Heart right ventricle (tissue), 16 donors: Measurements from ENCODE around the gene CMSS1. TPM values are rescaled to one million over a fixed set of nuclear protein-coding genes. Genes with fewer than 3 reads are reported as not detected.
A peak's percentile ranks its signal among the peaks of the same experiment; 100 is the strongest.

Source experiments
- ATAC-seq, 8 donors: fragments of 200-7000 bp; cut with Tn5 transposase; one replicate each; pipeline ENCODE4 v1.9.1; 2020; ENCODE audit warnings: mild to moderate bottlenecking in 8 of 8, moderate library complexity in 8 of 8, moderate number of reproducible peaks in 1 of 8
- DNase-seq, 2 donors: peaks; one replicate each; pipeline ENCODE4 v3.0.0-alpha.2; 2020
- H3K27ac ChIP-seq, 10 donors: fragments of 200-600 bp; sonication (generic) in 2 of 10; one replicate each; pipeline versions ENCODE4 v1.5.0 to v1.8.0; 2020 to 2022; ENCODE audit warnings: mild to moderate bottlenecking in 3 of 10
- H3K27me3 ChIP-seq, 7 donors: fragments of 200-600 bp; one replicate each; pipeline ENCODE4 v1.8.0; 2021 to 2022; ENCODE audit warnings: mild to moderate bottlenecking in 2 of 7
- H3K36me3 ChIP-seq, 9 donors: fragments of 200-600 bp; sonication (generic) in 1 of 9; one replicate each; pipeline versions ENCODE4 v1.5.0 to v1.8.0; 2020 to 2022; ENCODE audit warnings: mild to moderate bottlenecking in 2 of 9
- H3K4me1 ChIP-seq, 9 donors: fragments of 200-600 bp; sonication (generic) in 1 of 9; one replicate each; pipeline versions ENCODE4 v1.5.0 to v1.8.0; 2020 to 2022; ENCODE audit warnings: mild to moderate bottlenecking in 4 of 9
- H3K4me3 ChIP-seq, 10 donors: fragments of 200-600 bp; sonication (generic) in 2 of 10; one replicate each; pipeline versions ENCODE4 v1.5.0 to v1.8.0; 2020 to 2022; ENCODE audit warnings: mild to moderate bottlenecking in 7 of 10, moderate library complexity in 2 of 10
- H3K9me3 ChIP-seq, 11 donors: fragments of 200-600 bp in 10 of 11; sonication (generic) in 2 of 11; one replicate each; pipeline versions ENCODE4 v1.5.0 to v1.8.0; 2013 to 2022; ENCODE audit warnings: mild to moderate bottlenecking in 2 of 11, control low read depth in 1 of 11, moderate library complexity in 1 of 11
- WGBS, 2 donors: extraction: QIAGEN DNeasy Blood & Tissue Kit; methylation state at CpG; one replicate each; pipeline ENCODE4 v1.1.7; 2013; ENCODE audit warnings: inconsistent platforms in 1 of 2; 5-methylcytosine and 5-hydroxymethylcytosine counted together
- intact Hi-C, 10 donors: fragments of 100-400 bp; cut with DNase I; formaldehyde crosslinking; loops; one replicate each; pipeline versions ENCODE4 v1.11.1 to v1.14.2; 2022
- polyA plus RNA-seq, 2 donors: library from polyadenylated mRNA; stranded (reverse); fragments of 200-250 nt; gene quantifications; one replicate each; pipeline ENCODE4 v1.2.3, GENCODE V29; 2013
- total RNA-seq, 10 donors: library from RNA; stranded (reverse); fragmentation: NEBNext Ultra II Directional in 3 of 10; extraction: Animal tissue kit (Norgen Biotek cat#: 25700) in 3 of 10; gene quantifications; one replicate each; pipeline versions ENCODE4 v1.2.1 to v1.2.4, GENCODE V29; 2021 to 2023
- TF ChIP-seq, protein P1 (sequence below), 9 donors: fragments of 200-600 bp; sonication (generic) in 2 of 9; IDR thresholded peaks; one replicate each; pipeline versions ENCODE4 v1.5.0 to v1.8.0; 2021 to 2022; ENCODE audit warnings: antibody characterized with exemption in 9 of 9, mild to moderate bottlenecking in 5 of 9, moderate library complexity in 1 of 9
- donor health status: Arrhythmogenic right ventricular cardiomyopathy.
- donor health status: ischemic (EF 13 %, LVEDD 7.1; RV severe dilation, severe dysfunction).
- donor health status: healthy with polysubstance abuse.
- donor health status: DM: no; HTN: yes; CAD: no.
- donor health status: DM: no; HTN: no; CAD: no.
- donor health status: ischemic (EF 25% LVEDD 6.9; RV normal size, moderate dysfunction).
- donor health status: ischemic (EF 25% LVEDD 5.7; RV mildly dilated, moderate dysfunction).
- donor health status: healthy.
- donor health status: DM: yes; HTN: yes; CAD: no.
- donor health status: Ischemic cardiomyopathy.
- donor health status: ischemic (EF 35%, LVEDD 5.7; RV mildly dilated, moderate dysfunction).
- donor health status: nonischemic (EF 11% LVEDD 7.7; RV severe dilation, severe dysfunction).
- donor health status: DM: yes; HTN: yes; CAD: no.
- donor health status: PGD.
- donor health status: ischemic (EF 29% LVEDD 5.4; RV normal size, mild dysfunction).
- donor health status: nonischemic (EF 23%, LVEDD 6.1; RV moderate dilation, normal function).

Gene CMSS1
- total and polyA plus RNA-seq, 12 donors = 24.6 to 45.4 (median 34.6) TPM

- Histone ChIP-seq H3K36me3 (peaks cover 0 to 91% (median 8%) of the 10 kb centered on the region in 9 donors), H3K27ac (no peak overlapping the region), H3K9me3 (no peaks in the 10 kb centered on the region), H3K27me3 (no peaks in the 10 kb centered on the region), H3K4me1 (peaks cover 0 to 79% (median 43%) of the 10 kb centered on the region in 9 donors), H3K4me3 (no peak overlapping the region)
- intact Hi-C loops = loop anchor here in 1 of 10 donors (1.0 kb wide), 1 partner anchor 43 kb away; no protein-coding TSS in a partner anchor
- no peak for ATAC-seq
- TF ChIP-seq, protein P1, sequence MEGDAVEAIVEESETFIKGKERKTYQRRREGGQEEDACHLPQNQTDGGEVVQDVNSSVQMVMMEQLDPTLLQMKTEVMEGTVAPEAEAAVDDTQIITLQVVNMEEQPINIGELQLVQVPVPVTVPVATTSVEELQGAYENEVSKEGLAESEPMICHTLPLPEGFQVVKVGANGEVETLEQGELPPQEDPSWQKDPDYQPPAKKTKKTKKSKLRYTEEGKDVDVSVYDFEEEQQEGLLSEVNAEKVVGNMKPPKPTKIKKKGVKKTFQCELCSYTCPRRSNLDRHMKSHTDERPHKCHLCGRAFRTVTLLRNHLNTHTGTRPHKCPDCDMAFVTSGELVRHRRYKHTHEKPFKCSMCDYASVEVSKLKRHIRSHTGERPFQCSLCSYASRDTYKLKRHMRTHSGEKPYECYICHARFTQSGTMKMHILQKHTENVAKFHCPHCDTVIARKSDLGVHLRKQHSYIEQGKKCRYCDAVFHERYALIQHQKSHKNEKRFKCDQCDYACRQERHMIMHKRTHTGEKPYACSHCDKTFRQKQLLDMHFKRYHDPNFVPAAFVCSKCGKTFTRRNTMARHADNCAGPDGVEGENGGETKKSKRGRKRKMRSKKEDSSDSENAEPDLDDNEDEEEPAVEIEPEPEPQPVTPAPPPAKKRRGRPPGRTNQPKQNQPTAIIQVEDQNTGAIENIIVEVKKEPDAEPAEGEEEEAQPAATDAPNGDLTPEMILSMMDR (IDR thresholded peaks at IDR 0.05) = no peak
- WGBS, 2 donors = 68 to 71% methylated on average over 1 of the region's 1 CpG
- DNase-seq = no peak
Observed at GRCh38 chr3:99857278-99857677, 39.6 kb downstream of the CMSS1 start.

DNA sequence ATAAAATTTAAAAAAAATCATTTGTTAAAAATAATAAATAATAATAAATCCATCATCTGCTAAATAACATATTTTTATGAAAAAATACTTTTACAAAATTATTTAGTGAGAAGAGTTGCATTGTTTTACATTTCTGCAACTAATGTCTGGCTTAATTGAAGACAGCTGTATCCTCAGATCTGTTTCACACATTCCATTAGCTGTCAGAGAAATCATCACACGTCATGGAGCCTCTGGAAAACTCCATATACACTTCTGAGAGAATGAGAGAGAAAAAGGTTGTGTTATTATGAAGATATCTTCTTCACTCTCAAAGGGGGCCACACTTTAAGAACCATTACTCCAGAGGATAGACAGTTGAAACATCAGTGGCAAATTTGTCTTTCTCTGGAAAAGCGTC lies 40.8 kb downstream of the CMSS1 start:
- no peak overlapping the region for H3K4me3 ChIP-seq
- ATAC-seq = no peak
- 71 to 82% methylated on average over 2 of the region's 2 CpGs for WGBS, 2 donors

GRCh38 chr3:99859825-99860224 lies 42.2 kb downstream of the CMSS1 start:
- Histone ChIP-seq H3K4me3 (no peak overlapping the region), H3K36me3 (peaks cover 0 to 90% (median 13%) of the 10 kb centered on the region in 9 donors), H3K27ac (peak overlapping the region in 6 of 10 donors; percentile 3 to 46 (median 29)), H3K9me3 (no peaks in the 10 kb centered on the region), H3K4me1 (peaks cover 0 to 85% (median 37%) of the 10 kb centered on the region in 9 donors), H3K27me3 (no peaks in the 10 kb centered on the region)
- peak in 4 of 8 donors; percentile 15 to 76 (median 34) for ATAC-seq
- TF ChIP-seq, protein P1 (IDR thresholded peaks at IDR 0.05) = no peak
- intact Hi-C loops = no loop called here
- 37 to 41% methylated on average over 1 of the region's 1 CpG for WGBS, 2 donors
- DNase-seq = no peak

More for the DNA sequence above, 40.8 kb downstream of the CMSS1 start:
- peaks cover 0 to 91% (median 13%) of the 10 kb centered on the region in 9 donors for H3K36me3 ChIP-seq
- H3K4me1 ChIP-seq = peaks cover 0 to 76% (median 43%) of the 10 kb centered on the region in 9 donors
- H3K27me3 ChIP-seq = no peaks in the 10 kb centered on the region
- TF ChIP-seq, protein P1 (IDR thresholded peaks at IDR 0.05) = no peak
- H3K9me3 ChIP-seq = no peaks in the 10 kb centered on the region
- intact Hi-C loops = no loop called here
- DNase-seq = no peak
- peak overlapping the region in 1 of 10 donors; percentile 5 for H3K27ac ChIP-seq

DNA sequence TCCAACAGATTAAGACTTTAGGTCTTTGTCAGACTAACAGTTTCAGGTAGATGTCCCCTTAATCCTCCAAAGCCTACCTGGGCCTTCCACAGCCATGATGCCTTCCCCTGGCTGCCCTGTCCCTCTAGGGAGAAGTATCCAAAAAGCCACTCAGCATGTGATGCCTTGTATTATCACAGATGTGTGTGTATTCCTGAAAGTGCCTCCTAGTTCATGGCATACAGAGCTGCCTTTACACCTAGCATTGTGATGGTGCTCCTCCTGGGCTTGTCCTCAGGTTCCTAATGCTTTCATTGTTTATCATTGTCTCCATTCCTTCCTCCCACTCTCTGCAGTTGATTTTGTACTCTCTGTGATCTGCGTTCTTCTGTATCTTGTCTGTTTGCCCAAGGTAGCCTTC lies 43.6 kb downstream of the CMSS1 start:
- ATAC-seq (no peak), DNase-seq (no peak)
- no peaks in the 10 kb centered on the region for H3K27me3 ChIP-seq
- TF ChIP-seq, protein P1 (IDR thresholded peaks at IDR 0.05) = no peak
- H3K36me3 ChIP-seq = peaks cover 0 to 93% (median 8%) of the 10 kb centered on the region in 9 donors
- peak overlapping the region in 1 of 10 donors; percentile 19 for H3K27ac ChIP-seq
- H3K4me3 ChIP-seq = no peak overlapping the region
- H3K4me1 ChIP-seq = peaks cover 0 to 90% (median 49%) of the 10 kb centered on the region in 9 donors
- 71 to 75% methylated on average over 1 of the region's 1 CpG for WGBS, 2 donors
- H3K9me3 ChIP-seq = no peaks in the 10 kb centered on the region
- intact Hi-C loops = no loop called here
